ENCODE results near the gene ITIH4.

DNA sequence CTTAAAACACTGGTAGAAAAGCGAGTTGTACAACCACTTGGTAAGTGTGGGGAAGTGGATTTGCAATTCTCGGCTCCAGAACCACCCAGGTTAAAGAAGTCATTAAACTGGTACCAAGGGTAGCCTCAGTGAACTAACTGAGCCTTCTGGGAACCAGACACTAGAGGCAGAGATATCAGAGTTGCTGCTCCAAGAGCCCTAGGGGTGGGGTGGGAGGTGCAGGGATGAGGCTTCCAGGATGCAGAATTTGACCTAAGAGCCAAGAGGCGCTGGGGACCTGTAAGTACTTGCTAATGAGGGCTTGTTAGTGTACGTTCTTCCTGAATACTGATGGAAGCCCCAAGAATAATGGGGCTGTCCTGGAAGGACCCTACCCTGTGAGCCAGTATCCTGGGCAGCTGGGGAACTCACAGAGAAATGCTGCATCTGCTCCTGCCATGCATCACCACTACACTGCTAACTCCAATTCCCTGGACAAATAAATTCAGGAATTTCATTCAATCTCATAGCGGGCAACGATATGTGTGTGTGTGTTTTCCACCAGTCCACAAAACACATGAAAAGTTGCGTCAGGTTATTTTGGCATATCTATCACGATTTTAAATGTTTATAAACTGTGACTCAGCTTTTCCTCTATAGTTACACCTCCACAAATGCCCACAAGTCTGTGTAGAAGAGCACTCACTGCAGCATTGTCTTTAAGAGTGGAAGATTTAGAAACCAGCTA lies 43.1 kb upstream of the ITIH4 start:
- TF ChIP-seq, protein P1, sequence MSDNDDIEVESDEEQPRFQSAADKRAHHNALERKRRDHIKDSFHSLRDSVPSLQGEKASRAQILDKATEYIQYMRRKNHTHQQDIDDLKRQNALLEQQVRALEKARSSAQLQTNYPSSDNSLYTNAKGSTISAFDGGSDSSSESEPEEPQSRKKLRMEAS (IDR thresholded peaks at IDR 0.05; ENCODE audit: low read depth), result no peak
- TF ChIP-seq CTCF (IDR thresholded peaks at IDR 0.05), result no peak
- TF ChIP-seq MXI1 (IDR thresholded peaks at IDR 0.05; ENCODE audit: low read depth, low read length), result no peak
- no peak for TF ChIP-seq EP300 (IDR thresholded peaks at IDR 0.05; ENCODE audit: borderline replicate concordance in 1 of 2, low read depth in 1 of 2, low read length in 1 of 2)
- no peak for TF ChIP-seq NRF1 (IDR thresholded peaks at IDR 0.05; ENCODE audit: low read depth, low read length)
- no peak for TF ChIP-seq FOSL2 (IDR thresholded peaks at IDR 0.05; ENCODE audit: borderline replicate concordance, low read depth)
- TF ChIP-seq ELF1 (IDR thresholded peaks at IDR 0.05), result no peak
- TF ChIP-seq TCF12 (IDR thresholded peaks at IDR 0.05), result no peak

Measured in SK-N-SH (cell line).